ENCODE results near the gene RAB3IP.

GRCh38 chr12:69868695-69869094 is 130.0 kb downstream of the RAB3IP start:
- TF ChIP-seq POLR2AphosphoS5 (IDR thresholded peaks at IDR 0.05; ENCODE audit: low read depth, low read length): no peak
- TF ChIP-seq TAF1 (IDR thresholded peaks at IDR 0.05; ENCODE audit: borderline replicate concordance, low read depth, low read length): no peak

All from GM12892 (cell line).